Retinal pigment epithelial cell (primary cell): ENCODE data around the gene L3MBTL4.
"Not testable (repeated sequence)": the region's sequence is repeated elsewhere in the genome, so short reads cannot be mapped to it uniquely, and the experiment has no call there.

Source experiments
- DNase-seq: peaks from one replicate; pipeline ENCODE4 v3.0.0-alpha.2; 2010; ENCODE audit warnings: low read depth
- H3K4me3 ChIP-seq: 2 replicates; pipeline ENCODE4 v1.5.1; 2011; ENCODE audit warnings: mild to moderate bottlenecking, low read length, control low read depth, moderate library complexity
- TF ChIP-seq, protein P1 (sequence below): conservative IDR thresholded peaks from 2 replicates; pipeline ENCODE4 v1.5.1; 2011; ENCODE audit warnings: low read depth, low read length, control low read depth, inconsistent platforms

Gene L3MBTL4

DNA sequence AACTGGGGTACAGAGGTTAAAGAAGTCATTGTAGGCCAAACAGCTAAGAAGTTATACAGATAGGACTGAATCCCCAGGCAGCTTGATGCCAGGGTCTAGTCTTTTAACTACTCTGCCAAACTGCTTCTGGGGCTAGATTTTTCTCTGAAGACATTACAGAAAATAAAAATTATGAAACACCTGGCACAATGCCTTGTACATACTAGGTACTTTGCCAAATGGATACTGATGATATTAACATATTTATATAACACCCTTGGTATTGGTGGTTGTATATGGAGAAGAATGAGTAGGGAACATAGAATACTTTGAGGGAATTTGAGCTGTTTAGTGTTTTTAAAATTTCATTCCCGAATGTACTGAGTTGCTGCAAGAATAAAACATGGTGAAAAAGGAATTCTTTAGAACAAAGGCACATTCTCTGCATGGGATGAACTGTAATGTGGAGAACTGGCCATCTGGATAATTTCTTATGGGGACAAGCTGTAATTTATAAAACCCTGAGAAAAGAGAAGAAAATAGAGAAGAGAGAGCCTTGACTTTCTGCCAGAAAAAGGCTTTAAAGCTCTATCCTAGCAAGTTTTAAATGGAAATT is 308.5 kb downstream of the L3MBTL4 start:
- TF ChIP-seq, protein P1, sequence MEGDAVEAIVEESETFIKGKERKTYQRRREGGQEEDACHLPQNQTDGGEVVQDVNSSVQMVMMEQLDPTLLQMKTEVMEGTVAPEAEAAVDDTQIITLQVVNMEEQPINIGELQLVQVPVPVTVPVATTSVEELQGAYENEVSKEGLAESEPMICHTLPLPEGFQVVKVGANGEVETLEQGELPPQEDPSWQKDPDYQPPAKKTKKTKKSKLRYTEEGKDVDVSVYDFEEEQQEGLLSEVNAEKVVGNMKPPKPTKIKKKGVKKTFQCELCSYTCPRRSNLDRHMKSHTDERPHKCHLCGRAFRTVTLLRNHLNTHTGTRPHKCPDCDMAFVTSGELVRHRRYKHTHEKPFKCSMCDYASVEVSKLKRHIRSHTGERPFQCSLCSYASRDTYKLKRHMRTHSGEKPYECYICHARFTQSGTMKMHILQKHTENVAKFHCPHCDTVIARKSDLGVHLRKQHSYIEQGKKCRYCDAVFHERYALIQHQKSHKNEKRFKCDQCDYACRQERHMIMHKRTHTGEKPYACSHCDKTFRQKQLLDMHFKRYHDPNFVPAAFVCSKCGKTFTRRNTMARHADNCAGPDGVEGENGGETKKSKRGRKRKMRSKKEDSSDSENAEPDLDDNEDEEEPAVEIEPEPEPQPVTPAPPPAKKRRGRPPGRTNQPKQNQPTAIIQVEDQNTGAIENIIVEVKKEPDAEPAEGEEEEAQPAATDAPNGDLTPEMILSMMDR, result no peak
- no peak overlapping the region for H3K4me3 ChIP-seq
- DNase-seq, result no peak

DNA sequence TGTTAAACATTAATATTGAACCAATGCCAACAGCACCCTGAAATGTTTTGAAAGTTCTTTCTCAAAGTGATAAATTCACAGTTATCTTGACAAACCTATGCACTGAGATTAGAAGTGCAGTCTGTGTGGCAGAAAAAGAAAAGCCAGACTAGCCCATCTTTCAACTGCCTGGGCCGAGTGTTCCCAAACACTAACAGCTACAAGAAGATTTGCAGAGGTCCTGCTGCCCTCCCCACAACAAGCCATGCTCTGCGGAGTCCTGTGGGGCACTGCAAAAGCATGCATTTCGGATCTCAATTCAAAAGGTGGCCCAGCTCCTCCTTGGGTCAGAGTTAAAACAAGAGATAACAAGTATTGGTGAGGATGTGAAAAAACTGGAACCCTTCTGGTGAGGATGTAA is 311.0 kb downstream of the L3MBTL4 start:
- no peak overlapping the region for H3K4me3 ChIP-seq
- TF ChIP-seq, protein P1, result no peak
- no peak for DNase-seq

DNA sequence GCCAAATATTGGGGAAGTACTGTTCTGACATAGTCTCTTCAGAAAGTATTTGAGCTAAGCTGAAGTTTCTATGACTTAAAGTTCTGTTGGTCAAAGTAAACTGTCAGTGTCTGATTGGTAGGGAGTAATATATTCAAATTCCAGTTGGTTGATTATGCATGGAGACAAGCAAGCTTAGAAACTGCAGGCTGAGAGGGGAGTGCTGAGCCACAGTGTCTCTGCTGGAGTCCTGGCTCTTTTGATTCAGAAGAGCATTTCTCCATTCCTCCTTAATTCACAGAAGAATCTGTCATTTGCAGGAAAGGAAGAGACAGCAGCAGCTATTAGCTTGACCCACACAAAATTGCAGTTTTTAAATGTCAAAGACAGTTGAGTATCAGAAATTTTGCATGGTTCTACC is 318.0 kb downstream of the L3MBTL4 start:
- DNase-seq, result no peak
- TF ChIP-seq, protein P1, result no peak
- no peak overlapping the region for H3K4me3 ChIP-seq

DNA sequence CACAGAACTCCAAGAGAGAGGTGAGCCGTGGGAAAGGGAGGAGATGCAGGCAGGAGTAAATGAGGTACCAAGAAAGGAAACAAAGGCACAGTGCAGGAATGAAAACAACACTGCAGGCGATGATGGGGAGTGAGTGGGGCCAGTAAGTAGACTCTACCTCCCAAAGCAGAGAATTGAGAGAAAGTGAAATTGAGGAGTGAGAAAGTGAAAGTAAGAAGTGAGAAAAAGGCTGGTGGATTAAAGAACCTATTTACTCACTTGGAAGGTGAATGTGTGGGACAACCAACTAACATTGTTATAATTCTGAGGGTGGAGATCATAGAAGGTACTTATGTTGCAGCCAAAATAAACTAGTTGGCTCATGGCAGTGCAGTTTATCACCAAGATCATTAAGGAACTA is 326.3 kb downstream of the L3MBTL4 start:
- no peak for DNase-seq
- H3K4me3 ChIP-seq, result no peak overlapping the region
- TF ChIP-seq, protein P1, result no peak

DNA sequence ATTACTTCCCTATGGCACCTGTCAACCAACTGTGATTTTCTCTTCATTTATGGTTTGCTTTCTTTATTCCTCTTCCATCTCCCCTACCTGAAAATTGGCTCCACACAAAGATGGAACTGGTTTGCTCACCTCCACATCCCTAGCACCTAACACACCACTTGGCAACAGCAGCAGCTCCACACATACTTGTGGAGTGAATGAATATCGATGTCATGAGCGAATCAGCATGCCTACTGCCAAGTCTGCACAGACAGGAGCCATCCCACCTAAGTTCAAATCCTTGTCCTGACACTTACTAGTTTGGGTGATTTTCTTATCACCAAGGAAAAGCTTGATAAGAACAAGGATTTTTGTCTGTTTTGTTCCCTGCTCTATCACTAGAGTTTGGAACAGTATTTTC is 328.0 kb downstream of the L3MBTL4 start:
- H3K4me3 ChIP-seq, result no peak overlapping the region
- DNase-seq, result no peak
- TF ChIP-seq, protein P1, result no peak

DNA sequence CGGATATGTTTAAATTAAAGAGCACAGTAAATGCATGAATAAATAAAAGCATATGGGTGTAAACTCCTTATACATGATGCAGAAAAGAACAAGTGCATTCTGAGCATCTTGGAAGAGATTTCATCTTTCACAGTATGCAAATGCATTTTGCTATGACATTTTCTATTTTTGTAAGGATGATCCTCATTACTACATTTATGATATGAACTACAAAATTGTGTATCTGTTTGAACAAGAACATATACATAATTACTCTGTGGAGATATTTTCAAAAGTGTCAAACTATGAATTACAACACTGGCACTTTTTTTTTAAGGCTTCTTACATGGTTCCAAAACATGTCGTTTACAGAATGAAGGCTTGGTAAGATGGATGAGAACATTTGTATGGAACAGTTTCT is 335.3 kb downstream of the L3MBTL4 start:
- no peak for DNase-seq
- TF ChIP-seq, protein P1, result no peak
- no peak overlapping the region for H3K4me3 ChIP-seq

DNA sequence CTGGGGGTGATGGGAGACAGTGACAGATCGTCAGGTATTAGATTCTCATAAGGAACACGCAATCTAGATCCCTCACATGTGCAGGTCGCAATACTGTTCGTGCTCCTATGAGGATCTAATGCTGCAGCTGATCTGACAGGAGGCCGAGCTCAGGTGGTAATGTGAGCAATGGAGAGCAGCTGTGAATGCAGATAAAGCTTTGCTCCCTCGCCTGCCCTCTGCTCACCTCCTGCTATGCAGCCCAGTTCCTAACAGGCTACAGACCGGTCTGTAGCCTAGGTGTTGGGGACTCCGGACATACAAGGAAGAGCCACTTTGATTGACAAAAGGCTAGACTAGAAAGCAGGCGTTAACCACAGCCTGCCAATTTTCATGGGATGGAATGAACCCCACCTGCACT is 335.8 kb downstream of the L3MBTL4 start:
- TF ChIP-seq, protein P1, result no peak
- DNase-seq, result no peak
- H3K4me3 ChIP-seq, result no peak overlapping the region

DNA sequence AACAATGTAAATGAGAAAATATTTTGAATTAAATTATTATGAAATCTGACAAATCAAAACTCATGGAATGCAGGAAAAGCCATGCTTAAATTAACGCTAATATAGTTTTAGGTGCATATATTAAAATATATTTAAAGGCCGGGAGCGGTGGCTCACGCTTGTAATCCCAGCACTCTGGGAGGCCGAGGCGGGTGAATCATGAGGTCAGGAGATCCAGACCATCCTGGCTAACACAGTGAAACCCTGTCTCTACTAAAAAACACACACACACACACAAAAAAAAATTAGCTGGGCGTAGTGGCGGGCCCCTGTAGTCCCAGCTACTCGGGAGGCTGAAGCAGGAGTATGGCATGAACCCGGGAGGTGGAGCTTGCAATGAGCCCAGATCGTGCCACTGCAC is 342.3 kb downstream of the L3MBTL4 start:
- H3K4me3 ChIP-seq, DNase-seq: not testable (repeated sequence)
